ENCODE results near the gene MRGPRD.

- TF ChIP-seq CTCF (IDR thresholded peaks at IDR 0.05; ENCODE audit: insufficient read depth, low read depth, low read length) (no peak), EZH2 (IDR thresholded peaks at IDR 0.05; ENCODE audit: insufficient read depth, low read length) (no peak)
Measured at GRCh38 chr11:68989936-68990606, 9.3 kb upstream of the MRGPRD start.
